ENCODE data around the gene UCN.
A peak's percentile ranks its signal among the peaks of the same experiment; 100 is the strongest.
"Not testable (repeated sequence)": the region's sequence is repeated elsewhere in the genome, so short reads cannot be mapped to it uniquely, and the experiment has no call there.

The UCN gene

DNA sequence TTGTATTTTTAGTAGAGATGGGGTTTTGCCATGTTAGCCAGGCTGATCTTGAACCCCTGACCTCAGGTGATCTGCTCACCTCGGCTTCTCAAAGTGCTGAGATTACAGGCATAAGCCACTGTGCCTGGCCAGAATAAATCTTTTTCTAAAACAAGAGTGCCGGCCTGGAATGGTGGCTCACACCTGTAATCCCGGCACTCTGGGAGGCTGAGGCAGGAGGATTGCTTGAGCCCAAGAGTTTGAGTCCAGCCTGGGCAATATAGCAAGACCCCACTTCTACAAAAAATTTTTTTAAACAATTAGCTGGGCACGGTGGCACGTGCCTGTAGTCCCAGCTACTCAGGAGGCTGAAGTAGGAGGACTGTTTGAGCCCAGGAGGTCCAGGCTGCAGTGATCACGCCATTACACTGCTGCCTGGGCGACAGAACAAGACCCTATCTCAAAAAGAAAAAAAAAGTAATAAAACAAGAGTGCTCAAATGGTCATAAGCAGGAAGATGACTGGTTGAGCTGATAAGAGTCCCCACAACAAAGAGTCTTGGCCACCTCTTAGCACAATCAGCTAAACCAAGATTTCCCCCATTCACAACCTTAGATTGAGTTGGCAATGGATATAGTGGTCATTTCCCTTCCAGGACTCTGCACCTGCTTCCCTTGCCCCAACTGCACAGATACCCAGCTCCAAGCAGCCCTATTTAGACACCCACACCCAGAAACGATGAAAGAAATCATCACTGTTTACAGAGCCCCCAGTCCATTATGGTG, 5.8 kb upstream of the UCN start:
- DNase-seq = no peak

DNA sequence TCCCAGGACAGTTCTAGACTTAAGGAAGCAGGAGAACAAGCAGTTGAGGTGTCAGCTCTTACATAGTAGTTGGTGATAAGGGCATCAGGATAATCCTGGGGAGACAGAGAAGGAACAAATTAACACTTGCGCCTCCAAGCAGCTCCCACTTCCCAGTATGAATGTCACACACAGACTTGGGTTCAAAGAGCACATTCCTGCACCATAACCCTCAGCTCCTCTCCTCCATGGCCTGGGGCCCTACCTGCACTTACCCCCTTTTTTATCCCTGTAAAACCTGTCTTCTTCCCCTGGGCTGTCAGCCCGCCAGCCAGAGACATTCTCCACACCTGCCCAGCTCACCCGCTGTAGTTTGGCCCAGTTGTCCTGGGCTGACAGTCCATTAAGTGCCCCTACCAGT, 3.9 kb upstream of the UCN start:
- no peak for DNase-seq

DNA sequence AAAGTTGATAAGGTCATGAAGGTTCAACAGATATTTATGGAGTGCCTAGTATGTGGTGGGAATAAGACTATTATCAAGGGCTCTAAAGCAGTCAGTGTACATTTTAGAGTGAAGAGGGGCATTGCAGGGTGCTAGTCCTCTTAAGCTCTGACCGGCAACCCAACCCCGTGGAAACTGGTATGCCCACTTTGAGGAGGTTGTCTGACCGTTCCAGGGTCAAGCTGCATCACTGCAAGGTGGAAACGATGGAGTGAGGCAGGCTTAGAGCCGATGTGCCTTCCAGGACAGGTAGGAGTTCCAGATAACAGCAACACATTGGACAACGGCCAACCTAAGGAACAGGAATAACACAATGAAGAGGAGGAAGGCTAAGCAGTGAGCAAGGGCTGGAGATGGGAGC, 1.4 kb upstream of the UCN start:
- no peak for DNase-seq

DNA sequence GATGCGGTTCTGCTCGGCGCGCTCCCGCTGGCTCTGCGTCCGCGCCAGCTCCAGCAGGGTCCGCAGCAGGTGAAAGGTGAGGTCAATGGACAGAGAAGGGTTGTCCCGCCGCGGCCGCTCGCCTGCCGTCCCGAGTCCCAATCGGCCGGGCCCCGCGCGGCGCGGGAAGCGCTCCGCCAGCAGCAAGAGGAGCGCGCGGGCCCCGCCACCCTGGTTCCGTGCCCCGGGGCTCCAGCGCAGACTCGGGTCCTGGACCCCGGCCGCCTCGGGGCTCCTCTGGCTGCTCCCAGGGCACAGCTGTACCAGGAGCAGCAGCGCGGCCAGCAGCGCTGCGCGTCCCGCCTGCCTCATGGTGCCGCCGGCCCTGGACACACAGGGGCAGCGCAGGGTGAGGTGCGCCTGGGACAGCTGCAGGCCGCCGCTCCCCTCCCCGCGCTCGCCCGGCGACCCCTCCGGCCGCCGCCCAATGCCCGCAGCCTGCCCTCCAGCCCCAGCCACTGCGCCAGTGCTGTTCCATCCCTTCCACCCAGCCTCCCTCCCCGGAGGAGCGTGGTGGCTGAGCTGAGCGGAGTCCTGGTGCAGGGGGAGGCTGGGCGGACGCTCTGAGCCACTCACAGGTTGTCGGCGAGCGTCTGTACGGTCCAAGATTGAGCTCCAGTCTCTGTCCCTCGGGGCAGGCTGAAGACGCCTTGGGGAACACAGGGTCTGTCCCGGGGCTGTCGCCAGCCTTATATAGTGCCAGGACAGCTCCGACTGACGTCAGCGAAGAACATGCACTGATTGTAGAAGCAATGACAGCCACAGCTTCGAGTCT, 493 bp downstream of the UCN start:
- DNase-seq = no peak

GRCh38 chr2:27307287-27307544, 1.0 kb downstream of the UCN start:
- DNase-seq = no peak

DNA sequence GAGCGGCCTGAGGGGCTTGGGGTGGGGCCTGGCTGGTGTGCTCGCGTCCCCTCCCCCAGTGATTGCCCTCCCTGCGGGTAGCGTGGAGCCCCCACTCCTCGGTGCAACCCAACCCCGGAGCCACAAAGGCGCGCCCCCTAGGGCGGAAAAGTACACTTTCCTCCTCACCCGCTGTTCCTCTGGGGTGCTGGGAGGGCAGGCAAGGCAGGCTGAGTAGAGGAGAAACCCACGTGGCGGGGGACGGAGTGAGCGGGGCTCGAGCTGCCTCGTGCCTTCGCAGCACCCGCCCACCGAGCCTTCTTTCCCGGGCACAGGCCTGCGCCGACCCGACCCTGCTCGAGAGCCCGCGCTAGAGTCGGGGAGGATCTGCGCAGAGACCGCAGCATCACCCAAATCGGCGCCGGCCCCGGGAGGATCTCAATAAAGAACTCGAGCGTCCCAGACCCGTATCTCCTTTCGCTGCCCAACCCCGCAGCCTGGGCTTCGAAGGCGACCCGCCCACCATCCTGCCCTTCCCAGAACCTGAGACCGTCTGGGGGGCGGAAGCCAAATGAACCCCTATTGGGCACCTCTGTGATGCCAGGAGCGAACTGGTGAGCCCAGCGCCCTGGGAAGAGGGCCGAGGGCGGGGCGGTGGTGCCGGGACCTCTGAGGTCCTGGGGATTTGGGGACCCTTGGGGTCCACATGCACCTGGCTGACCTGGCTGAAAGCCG, 1.5 kb downstream of the UCN start:
- no peak for DNase-seq

GRCh38 chr2:27306136-27306535, 2.1 kb downstream of the UCN start:
- no peak for DNase-seq

GRCh38 chr2:27305516-27305915, 2.7 kb downstream of the UCN start:
- DNase-seq = no peak

DNA sequence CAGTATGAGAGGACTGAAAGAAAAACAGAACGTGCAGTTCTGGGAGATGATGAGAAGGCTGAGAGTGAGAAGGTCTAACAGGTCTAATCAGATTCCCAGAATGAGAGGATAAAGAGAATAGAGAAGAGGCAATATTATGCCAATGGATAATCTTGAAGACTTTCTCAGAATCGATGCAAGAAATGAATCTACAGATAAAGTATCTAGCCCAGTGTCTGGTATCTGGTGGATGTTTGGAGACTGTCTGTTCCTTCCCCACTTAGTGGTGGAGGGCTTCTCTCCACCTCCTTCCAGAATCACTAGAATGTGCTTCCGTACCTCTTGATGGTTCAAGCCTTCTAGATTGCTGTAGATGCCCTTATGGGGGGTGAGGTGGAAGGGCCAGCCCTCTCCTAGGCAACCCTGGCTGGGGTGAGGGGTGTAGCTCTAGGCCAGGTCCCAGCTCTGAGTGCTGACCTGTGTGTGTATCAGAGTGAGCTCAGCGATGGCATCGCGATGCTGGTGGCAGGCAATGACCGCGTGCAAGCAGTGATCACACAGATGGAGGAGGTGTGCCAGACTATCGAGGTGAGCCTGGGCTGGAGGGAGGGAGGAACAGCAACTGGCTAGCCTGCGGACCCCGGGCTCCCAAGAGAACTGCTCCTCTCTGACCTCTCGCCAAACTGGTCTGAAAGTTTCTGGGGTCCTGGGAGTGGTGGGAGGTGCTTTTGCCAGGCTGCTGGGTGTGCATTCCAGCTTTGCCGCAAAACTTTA, 3.6 kb downstream of the UCN start:
- DNase-seq = no peak

DNA sequence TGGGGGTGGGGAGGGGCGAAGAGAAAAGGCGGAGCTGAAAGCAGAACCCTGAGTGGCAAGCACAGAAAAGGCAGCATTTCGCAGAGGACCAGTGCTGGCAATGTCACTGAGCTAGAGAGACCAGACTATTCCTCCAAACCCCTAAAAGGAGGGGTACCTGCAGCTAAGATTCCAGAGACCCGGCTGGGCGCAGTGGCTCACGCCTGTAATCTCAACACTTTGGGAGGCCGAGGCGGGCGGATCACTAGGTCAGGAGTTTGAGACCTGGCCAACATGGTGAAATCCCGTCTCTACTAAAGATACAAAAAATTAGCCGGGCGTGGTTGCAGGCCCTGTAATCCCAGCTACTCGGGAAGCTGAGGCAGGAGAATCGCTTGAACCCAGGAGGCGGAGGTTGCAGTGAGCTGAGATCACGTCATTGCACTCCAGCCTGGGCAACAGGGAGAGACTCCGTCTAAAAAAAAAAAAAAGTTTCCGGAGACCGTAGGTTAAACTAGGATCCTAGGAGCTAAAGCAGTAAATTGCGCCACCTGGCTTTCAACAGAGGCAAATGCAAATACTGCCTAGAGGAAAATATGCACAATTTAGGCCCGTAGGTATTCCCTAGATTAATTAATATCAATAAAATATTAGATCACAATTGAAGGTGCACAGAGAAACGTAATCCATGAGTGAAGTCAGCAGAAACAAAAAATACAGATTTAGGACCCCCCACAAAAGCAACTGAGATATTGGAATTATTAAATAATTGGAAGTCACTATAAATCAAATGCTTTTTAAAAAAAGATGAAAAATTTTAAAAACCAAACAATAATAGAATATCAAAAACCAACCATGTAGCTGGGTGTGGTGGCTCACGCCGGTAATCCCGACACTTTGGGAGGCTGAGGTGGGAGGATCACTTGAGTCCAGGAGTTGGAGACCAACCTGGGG, 4.9 kb downstream of the UCN start:
- peak; percentile 50 for DNase-seq

GRCh38 chr2:27300606-27301005, 7.6 kb downstream of the UCN start:
- not testable (repeated sequence) for DNase-seq

- DNase-seq = no peak
These were observed 9.7 kb downstream of the UCN start for GRCh38 chr2:27298391-27299080.

- DNase-seq = no peak
These were observed 11.1 kb downstream of the UCN start for GRCh38 chr2:27297195-27297594.

DNA sequence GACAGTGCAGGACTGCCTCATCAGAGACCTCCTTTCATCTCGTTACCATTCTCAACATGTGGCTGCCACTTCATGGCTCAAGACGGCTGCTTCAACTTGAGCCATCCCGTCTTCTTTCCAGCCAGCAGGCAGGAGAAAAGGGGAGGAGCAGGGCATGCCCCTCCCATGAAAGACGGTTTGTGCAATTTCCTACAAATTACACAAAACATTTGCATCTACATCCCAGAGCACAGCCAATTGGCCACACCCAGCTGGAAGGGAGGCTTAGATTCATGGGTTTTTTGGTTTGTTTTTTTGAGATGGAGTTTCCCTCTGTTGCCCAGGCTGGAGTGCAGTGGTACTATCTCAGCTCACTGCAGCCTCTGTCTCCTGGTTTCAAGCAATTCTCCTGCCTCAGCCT, 11.8 kb downstream of the UCN start:
- DNase-seq = no peak

DNA sequence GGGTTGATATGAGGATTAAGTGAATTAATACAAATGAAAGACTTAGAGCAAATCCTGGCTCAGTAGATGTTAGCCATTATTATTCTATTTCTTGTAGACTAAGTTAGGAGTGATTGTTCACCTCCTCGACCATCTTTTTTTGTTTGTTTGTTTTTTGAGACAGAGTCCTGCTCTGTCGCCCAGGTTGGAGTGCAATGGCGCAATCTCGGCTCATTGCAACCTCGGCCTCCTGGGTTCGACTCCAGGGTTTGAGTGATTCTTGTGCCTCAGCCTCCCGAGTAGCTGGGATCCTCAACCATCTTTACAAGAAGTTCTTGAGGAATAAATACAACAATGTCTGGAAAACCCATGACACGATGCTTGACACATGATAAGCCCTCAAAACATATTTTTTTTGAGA, 13.3 kb downstream of the UCN start:
- DNase-seq = no peak

DNA sequence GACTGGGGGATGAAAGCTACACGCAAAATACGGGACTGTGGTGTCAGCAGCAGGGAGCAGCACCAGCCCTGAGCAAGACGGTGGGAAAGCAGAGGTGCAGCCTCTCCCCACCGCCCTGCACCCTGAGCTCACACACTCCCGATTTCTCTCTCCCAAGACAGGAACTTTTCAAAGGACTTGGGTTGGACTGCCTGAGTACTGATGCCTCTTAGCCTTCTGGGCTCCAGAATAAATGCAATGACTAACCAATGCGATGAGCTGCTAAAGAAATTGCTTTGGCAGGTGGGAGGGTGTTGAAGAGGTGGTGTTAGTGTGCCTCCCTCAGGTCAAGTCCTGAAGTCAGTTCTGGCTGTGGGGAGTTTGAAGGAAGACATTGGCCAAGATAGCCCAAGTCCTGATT, 16.4 kb downstream of the UCN start:
- DNase-seq = no peak

GRCh38 chr2:27290549-27290948, 17.7 kb downstream of the UCN start:
- DNase-seq = no peak

- no peak for DNase-seq
These were observed 19.6 kb downstream of the UCN start for GRCh38 chr2:27288610-27289009.

GRCh38 chr2:27285481-27285880, 22.8 kb downstream of the UCN start:
- no peak for DNase-seq

DNA sequence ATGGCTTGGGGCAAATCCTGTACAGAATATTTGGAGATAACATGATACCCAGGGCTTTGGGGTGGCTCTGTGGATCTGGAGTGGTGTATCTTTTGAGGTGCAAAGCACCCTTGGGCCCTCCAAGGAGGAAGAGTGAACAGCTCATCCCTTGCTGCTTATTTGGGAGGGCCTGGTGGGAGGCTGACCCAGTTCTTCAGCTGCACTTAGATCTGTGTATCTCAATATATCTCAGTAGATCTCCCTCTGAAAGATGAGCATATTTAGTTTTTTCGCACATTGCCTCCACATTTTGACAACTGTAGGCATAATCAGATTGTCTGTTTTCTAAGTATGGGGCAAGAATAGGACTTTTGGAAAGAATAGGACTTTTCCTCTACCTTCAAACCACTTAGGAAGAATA, 23.2 kb downstream of the UCN start:
- no peak for DNase-seq

- no peak for DNase-seq
These were observed 25.4 kb downstream of the UCN start for GRCh38 chr2:27282892-27283291.
